ENCODE results near the gene ZPR1.

The ZPR1 gene

DNA sequence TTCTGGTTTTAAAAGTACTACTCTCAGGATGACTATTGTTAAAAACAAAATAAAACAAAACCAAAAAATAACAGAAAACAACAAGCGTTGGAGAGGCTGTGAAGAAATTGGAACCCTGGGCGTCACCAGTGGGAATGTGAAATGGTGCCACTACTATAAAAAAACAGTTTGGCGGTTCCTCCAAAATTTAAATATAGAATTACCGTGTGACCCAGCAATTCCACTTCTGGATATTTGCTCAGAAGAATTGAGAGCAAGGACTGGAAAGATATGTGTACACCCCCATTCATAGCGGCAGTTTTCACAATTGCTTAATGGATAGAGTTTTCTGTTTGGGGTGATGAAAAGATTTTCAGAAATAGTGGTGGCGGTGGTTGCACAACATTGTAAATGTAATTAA is 26.7 kb upstream of the ZPR1 start:
- TF ChIP-seq, protein P1, sequence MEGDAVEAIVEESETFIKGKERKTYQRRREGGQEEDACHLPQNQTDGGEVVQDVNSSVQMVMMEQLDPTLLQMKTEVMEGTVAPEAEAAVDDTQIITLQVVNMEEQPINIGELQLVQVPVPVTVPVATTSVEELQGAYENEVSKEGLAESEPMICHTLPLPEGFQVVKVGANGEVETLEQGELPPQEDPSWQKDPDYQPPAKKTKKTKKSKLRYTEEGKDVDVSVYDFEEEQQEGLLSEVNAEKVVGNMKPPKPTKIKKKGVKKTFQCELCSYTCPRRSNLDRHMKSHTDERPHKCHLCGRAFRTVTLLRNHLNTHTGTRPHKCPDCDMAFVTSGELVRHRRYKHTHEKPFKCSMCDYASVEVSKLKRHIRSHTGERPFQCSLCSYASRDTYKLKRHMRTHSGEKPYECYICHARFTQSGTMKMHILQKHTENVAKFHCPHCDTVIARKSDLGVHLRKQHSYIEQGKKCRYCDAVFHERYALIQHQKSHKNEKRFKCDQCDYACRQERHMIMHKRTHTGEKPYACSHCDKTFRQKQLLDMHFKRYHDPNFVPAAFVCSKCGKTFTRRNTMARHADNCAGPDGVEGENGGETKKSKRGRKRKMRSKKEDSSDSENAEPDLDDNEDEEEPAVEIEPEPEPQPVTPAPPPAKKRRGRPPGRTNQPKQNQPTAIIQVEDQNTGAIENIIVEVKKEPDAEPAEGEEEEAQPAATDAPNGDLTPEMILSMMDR (IDR thresholded peaks at IDR 0.05; ENCODE audit: low read depth, low read length): no peak
- no peak for DNase-seq
- Histone ChIP-seq H3K9me3 (no peaks in the 10 kb centered on the region), H3K4me3 (ENCODE audit: low read depth, low read length) (no peak overlapping the region), H3K36me3 (no peaks in the 10 kb centered on the region), H3K27me3 (no peaks in the 10 kb centered on the region), H3K4me1 (no peaks in the 10 kb centered on the region)

DNA sequence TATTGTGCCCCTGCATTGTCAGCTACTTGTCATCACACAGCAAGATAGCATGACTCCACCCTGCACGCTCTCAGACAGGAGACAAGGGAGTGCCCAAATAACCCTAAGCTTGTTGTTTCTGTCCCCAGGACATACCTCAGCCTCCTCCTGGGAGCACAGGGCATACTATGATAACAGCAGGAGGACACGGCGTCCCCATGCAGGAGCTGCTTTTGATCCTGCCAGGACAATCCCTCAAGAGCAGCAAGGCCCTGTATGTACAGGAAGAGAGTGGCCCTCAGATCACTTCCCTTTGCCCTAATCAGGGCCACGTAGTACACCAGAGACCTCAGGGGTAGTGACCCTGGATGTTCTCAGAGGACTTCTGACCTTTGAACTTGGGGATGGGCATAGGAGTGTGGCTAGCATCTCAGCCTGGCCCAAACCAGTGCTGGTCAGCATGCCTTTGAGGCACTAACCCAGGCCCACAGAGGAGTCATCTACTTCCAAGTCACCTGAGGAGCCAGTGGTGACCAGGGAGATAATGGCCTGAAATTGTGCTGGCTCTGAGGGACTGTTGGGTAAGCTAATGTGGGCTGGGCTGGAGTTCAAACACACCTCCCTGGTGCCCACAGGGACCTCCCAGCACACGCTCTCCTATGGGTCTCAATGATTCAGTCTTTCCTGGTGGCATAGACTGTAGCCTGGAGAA is 26.1 kb upstream of the ZPR1 start:
- TF ChIP-seq, protein P1 (IDR thresholded peaks at IDR 0.05; ENCODE audit: low read depth, low read length): no peak
- Histone ChIP-seq H3K4me3 (ENCODE audit: low read depth, low read length) (no peak overlapping the region), H3K4me1 (no peaks in the 10 kb centered on the region), H3K36me3 (no peaks in the 10 kb centered on the region), H3K9me3 (no peaks in the 10 kb centered on the region), H3K27me3 (no peaks in the 10 kb centered on the region)
- DNase-seq: no peak

DNA sequence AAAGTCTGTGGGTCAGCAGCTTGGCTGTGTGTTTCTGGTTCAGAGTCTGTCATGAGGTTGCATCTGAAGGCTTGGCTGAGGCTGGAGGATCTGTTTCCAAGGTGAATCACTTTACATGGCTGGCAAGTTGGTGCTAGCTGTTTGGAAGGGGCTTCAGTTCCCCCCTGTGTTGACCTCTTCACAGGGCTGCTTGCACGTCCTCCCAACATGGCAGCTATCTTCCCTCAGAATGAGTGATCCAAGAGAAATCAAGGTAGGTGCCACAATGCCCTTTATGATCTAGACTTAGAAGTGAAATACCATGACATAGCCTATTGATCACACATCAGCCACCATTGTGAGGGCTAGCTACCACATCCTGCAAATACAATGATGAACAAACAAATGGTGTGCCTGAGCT is 25.3 kb upstream of the ZPR1 start:
- no peaks in the 10 kb centered on the region for H3K36me3 ChIP-seq
- no peaks in the 10 kb centered on the region for H3K27me3 ChIP-seq
- no peaks in the 10 kb centered on the region for H3K9me3 ChIP-seq
- no peak overlapping the region for H3K4me3 ChIP-seq (ENCODE audit: low read depth, low read length)
- DNase-seq: no peak
- no peaks in the 10 kb centered on the region for H3K4me1 ChIP-seq
- TF ChIP-seq, protein P1 (IDR thresholded peaks at IDR 0.05; ENCODE audit: low read depth, low read length): no peak

DNA sequence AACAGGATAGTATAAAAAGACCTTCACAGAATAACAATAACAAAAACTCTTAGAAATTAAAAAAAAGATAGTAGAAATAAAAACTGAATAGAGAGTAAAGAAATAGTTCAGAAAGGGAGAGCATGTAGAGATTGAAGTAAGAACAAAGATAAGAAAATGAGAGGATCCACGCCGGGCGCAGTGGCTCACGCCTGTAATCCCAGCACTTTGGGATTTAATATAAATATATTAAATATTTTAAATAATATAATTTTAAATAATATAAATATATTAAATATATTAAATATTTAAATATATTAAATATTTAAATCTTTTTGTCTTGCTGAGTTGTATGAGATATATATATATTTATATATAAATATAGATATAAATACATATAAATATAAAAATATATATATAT is 24.3 kb upstream of the ZPR1 start:
- no peak for DNase-seq
- H3K4me3 ChIP-seq (ENCODE audit: low read depth, low read length): no peak overlapping the region
- H3K9me3 ChIP-seq: no peaks in the 10 kb centered on the region
- H3K27me3 ChIP-seq: no peaks in the 10 kb centered on the region
- H3K36me3 ChIP-seq: no peaks in the 10 kb centered on the region
- no peaks in the 10 kb centered on the region for H3K4me1 ChIP-seq
- TF ChIP-seq, protein P1 (IDR thresholded peaks at IDR 0.05; ENCODE audit: low read depth, low read length): no peak

DNA sequence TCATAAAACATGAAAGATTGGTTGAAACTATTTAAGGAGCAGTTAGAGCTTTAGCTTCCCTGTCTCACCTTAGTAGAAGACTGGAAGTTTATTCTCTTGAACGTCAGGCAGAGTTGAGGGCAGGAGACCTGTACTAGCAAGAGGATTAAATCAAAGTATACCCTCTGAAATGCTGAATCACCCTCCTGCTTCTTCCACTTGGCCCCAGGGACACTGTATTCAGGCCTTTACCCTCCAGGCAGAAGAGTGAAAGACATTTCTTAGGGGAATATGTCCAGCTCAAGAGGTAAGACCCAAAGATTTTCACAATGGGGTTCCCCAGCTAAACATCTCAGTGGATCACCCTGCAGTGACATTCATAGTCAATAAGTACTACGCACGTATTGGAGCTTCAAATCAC is 23.4 kb upstream of the ZPR1 start:
- no peaks in the 10 kb centered on the region for H3K27me3 ChIP-seq
- H3K4me1 ChIP-seq: no peaks in the 10 kb centered on the region
- no peak overlapping the region for H3K4me3 ChIP-seq (ENCODE audit: low read depth, low read length)
- no peaks in the 10 kb centered on the region for H3K9me3 ChIP-seq
- TF ChIP-seq, protein P1 (IDR thresholded peaks at IDR 0.05; ENCODE audit: low read depth, low read length): no peak
- no peak for DNase-seq
- no peaks in the 10 kb centered on the region for H3K36me3 ChIP-seq

DNA sequence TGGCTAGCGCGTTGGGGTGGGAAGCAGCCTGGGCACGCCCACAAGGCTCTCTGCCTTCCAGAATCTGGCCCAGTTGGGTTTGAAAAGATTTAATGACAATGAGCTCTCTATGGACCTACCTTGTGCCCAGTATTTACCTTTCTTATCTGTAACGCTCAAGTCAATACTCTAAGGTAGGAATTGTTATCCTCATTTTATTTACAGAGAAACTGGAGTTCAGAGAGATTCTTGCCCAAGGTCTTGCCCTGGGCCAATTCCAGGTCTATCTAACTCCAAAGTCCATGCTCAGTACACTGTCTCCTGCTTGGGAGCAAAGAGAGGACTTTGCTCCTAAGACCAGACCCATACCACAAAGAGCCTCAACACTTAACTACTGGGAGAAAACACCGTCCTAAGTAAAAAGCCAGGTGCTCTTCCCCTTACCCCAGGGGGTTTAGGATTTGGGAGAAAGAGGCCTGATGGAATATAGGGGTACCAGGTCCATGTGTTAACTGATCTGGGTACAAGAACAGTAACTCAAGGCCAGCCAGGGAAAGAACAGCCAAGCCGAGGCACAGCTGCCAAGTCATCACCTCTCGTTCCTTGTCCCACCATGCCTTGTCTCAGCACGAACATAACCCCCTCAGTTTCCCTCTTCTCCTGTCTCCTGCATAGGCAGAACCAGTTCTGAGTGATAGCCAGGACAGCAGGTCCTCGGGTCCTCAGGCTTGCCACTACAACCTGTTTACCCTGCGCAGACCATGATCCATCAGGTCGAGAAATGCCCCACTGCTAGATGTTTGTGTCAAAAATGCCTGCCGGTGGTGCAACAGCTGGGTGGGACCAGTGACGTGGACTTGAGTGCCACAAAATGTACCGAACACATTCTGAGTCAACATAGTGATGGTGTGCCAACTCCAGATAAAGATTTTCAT is 20.7 kb upstream of the ZPR1 start:
- Histone ChIP-seq H3K36me3 (no peaks in the 10 kb centered on the region), H3K27me3 (no peaks in the 10 kb centered on the region), H3K9me3 (no peaks in the 10 kb centered on the region), H3K4me3 (ENCODE audit: low read depth, low read length) (no peak overlapping the region), H3K4me1 (no peaks in the 10 kb centered on the region)
- no peak for DNase-seq
- TF ChIP-seq, protein P1 (IDR thresholded peaks at IDR 0.05; ENCODE audit: low read depth, low read length): no peak

Data from BE2C (cell line).